HepG2 (cell line): ENCODE results near the gene ARMC10.

Experiments used
- PBX2 ChIP-seq: IDR thresholded peaks from 2 replicates; pipeline ENCODE4 v1.6.1; 2016; ENCODE audit warnings: control low read depth
- RAD21 ChIP-seq: fragments of 450-650 bp; formaldehyde crosslinking; IDR thresholded peaks from 2 replicates; pipeline ENCODE4 v1.5.0; 2020; ENCODE audit warnings: mild to moderate bottlenecking
- REXO4 ChIP-seq: sonication (generic); formaldehyde crosslinking; IDR thresholded peaks from 2 replicates; pipeline ENCODE4 v1.8.0; 2022; ENCODE audit warnings: missing genetic modification reagents, mild to moderate bottlenecking, borderline replicate concordance
- ZNF10 ChIP-seq: sonication (generic); formaldehyde crosslinking; IDR thresholded peaks from 2 replicates; pipeline ENCODE4 v1.4.0; 2020; ENCODE audit warnings: mild to moderate bottlenecking, low read depth, missing genetic modification reagents, borderline replicate concordance

- no peak for TF ChIP-seq REXO4 (CRISPR knock-in tag)
- TF ChIP-seq RAD21 (CRISPR knock-in tag), result peak; percentile 51; the same call in 1 of the 2 replicates
- no peak for TF ChIP-seq ZNF10 (CRISPR knock-in tag)
- no peak for TF ChIP-seq PBX2 (CRISPR knock-in tag)
These were observed 9.3 kb upstream of the ARMC10 start for GRCh38 chr7:103065667-103066066.
